ENCODE data around the gene MCEMP1. TPM values are rescaled to one million over a fixed set of nuclear protein-coding genes. Genes with fewer than 3 reads are reported as not detected.

The MCEMP1 gene
- total and polyA plus RNA-seq, 12 donors = 0.26 to 1.9 (median 0.53) TPM; not detected in 2

DNA sequence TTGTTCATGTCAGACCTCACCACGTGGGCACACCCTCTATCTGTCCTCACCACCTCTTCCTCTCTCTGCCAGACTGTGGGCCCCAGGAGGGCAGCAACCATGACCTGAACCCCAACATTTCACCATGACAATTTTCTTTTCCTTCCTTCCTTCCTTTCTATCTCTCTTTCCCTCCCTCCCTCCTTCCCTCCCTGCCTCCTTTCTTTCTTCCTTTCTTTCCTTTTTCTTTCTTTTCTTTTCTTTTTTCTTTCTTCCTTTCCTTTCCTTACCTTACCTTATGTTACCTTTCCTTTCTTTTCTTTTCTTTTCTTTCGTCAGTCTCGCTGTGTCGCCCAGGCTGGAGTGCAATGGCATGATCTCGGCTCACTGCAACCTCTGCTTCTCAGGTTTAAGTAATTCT, 33.7 kb downstream of the MCEMP1 start:
- no peaks in the 10 kb centered on the region for H3K27me3 ChIP-seq
- H3K4me3 ChIP-seq = no peak overlapping the region
- intact Hi-C loops (cut with DNase I) = no loop called here
- DNase-seq = no peak
- 75 to 91% (median 84%) methylated on average over 5 of the region's 5 CpGs for WGBS, 4 donors
- TF ChIP-seq, protein P1, sequence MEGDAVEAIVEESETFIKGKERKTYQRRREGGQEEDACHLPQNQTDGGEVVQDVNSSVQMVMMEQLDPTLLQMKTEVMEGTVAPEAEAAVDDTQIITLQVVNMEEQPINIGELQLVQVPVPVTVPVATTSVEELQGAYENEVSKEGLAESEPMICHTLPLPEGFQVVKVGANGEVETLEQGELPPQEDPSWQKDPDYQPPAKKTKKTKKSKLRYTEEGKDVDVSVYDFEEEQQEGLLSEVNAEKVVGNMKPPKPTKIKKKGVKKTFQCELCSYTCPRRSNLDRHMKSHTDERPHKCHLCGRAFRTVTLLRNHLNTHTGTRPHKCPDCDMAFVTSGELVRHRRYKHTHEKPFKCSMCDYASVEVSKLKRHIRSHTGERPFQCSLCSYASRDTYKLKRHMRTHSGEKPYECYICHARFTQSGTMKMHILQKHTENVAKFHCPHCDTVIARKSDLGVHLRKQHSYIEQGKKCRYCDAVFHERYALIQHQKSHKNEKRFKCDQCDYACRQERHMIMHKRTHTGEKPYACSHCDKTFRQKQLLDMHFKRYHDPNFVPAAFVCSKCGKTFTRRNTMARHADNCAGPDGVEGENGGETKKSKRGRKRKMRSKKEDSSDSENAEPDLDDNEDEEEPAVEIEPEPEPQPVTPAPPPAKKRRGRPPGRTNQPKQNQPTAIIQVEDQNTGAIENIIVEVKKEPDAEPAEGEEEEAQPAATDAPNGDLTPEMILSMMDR (IDR thresholded peaks at IDR 0.05) = no peak
- no peak for TF ChIP-seq POLR2A (IDR thresholded peaks at IDR 0.05)
- no peak overlapping the region for H3K27ac ChIP-seq
- H3K9me3 ChIP-seq (replicated peaks in 1 of 3) = no peaks in the 10 kb centered on the region
- no peaks in the 10 kb centered on the region for H3K4me1 ChIP-seq (replicated peaks in 1 of 2)
- no peaks in the 10 kb centered on the region for H3K36me3 ChIP-seq (replicated peaks in 1 of 2)

DNA sequence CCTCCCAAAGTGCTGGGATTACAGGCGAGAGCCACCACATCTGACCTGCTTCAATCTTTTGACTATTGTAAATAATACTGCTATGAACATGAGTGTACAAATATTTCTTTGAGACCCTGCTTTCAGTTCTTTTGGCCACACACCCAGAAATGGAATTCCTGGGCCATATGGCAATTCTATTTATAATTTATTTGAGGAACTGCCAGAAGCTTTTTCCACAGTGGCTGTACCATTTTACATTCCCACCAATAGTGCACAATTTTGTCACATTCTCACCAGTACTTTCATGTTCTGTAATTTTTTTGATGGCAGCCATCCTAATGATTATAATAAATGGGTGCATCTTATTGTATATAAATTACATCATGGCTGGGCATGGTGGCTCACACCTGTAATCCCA, 38.8 kb downstream of the MCEMP1 start:
- Histone ChIP-seq H3K36me3 (replicated peaks in 1 of 2) (no peaks in the 10 kb centered on the region), H3K9me3 (replicated peaks in 1 of 3) (no peaks in the 10 kb centered on the region), H3K4me3 (no peak overlapping the region), H3K27me3 (no peaks in the 10 kb centered on the region), H3K4me1 (replicated peaks in 1 of 2) (no peaks in the 10 kb centered on the region), H3K27ac (no peak overlapping the region)
- intact Hi-C loops (cut with DNase I) = no loop called here
- WGBS, 4 donors = 56 to 86% (median 66%) methylated on average over 1 of the region's 1 CpG
- TF ChIP-seq, protein P1 (IDR thresholded peaks at IDR 0.05) = no peak
- TF ChIP-seq POLR2A (IDR thresholded peaks at IDR 0.05) = no peak
- DNase-seq = no peak

DNA sequence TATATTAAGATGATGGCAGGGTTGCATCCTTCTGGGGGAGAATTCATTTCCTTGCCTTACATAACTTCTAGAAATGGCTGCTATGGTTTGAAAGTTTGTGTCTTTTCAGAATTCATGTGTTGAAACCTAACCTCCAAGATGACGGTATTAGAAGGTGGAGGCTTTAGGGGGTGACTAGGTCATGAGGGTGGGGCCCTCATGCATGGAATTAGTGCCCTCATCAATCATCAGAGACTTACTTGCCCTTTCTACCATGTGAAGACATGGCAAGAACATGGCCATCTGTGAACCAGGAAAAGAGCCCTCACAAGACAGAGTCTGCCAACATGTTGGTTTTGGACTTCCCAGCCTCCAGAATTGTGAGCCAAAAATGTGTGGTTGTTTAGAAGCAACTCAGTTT, 39.9 kb downstream of the MCEMP1 start:
- no peak for DNase-seq
- 59 to 87% (median 77%) methylated on average over 1 of the region's 1 CpG for WGBS, 4 donors
- H3K27ac ChIP-seq = no peak overlapping the region
- no peaks in the 10 kb centered on the region for H3K36me3 ChIP-seq (replicated peaks in 1 of 2)
- intact Hi-C loops (cut with DNase I) = no loop called here
- no peak for TF ChIP-seq POLR2A (IDR thresholded peaks at IDR 0.05)
- H3K9me3 ChIP-seq (replicated peaks in 1 of 3) = no peaks in the 10 kb centered on the region
- H3K27me3 ChIP-seq = no peaks in the 10 kb centered on the region
- H3K4me1 ChIP-seq (replicated peaks in 1 of 2) = no peaks in the 10 kb centered on the region
- H3K4me3 ChIP-seq = no peak overlapping the region

DNA sequence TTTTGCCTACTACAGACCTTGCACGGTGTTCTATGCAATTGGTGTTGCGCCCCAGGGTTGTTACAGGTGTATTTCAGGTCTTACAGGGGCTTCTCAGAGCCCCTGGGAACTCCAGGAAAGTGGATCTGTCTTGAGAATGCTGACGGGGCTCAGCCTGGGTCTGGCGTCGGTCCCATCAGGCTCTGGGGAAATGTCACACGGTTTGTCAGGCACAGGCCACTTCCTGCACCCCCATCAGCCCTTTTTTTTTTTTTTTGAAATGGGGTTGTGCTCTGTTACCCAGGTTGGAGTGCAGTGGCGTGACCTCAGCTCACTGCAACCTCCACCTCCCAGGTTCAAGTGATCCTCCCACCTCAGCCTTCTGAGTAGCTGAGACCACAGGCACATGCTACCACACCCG, 41.8 kb downstream of the MCEMP1 start:
- Histone ChIP-seq H3K36me3 (replicated peaks in 1 of 2) (no peaks in the 10 kb centered on the region), H3K4me1 (replicated peaks in 1 of 2) (no peaks in the 10 kb centered on the region), H3K4me3 (no peak overlapping the region), H3K27me3 (no peaks in the 10 kb centered on the region), H3K9me3 (replicated peaks in 1 of 3) (no peaks in the 10 kb centered on the region), H3K27ac (no peak overlapping the region)
- DNase-seq = peak in 1 of 7 donors; percentile 27
- WGBS, 4 donors = 55 to 67% (median 64%) methylated on average over 8 of the region's 8 CpGs
- intact Hi-C loops (cut with DNase I) = no loop called here
- TF ChIP-seq POLR2A (IDR thresholded peaks at IDR 0.05) = no peak
- TF ChIP-seq, protein P1 (IDR thresholded peaks at IDR 0.05) = no peak

DNA sequence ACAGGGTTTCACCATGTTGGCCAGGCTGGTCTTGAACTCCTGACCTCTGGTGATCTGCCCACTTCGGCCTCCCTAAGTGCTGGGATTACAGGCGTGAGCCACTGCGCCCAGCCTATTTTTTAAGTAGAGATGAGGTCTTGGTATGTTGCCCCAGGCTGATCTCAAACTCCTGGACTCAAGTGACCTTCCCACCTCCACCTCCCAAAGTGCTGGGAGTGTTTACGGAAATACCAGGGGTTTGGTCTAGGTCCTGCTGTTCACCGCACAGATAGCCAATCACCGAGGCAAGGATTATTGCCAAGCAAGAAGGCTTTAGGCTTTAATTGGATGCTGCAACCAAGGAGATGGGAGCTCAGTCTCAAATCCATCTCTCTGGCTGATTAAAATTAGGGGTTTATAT, 43.5 kb downstream of the MCEMP1 start:
- intact Hi-C loops (cut with DNase I) = no loop called here
- DNase-seq = no peak
- no peaks in the 10 kb centered on the region for H3K36me3 ChIP-seq (replicated peaks in 1 of 2)
- no peaks in the 10 kb centered on the region for H3K4me1 ChIP-seq (replicated peaks in 1 of 2)
- H3K27ac ChIP-seq = no peak overlapping the region
- no peaks in the 10 kb centered on the region for H3K27me3 ChIP-seq
- no peak overlapping the region for H3K4me3 ChIP-seq
- no peak for TF ChIP-seq POLR2A (IDR thresholded peaks at IDR 0.05)
- TF ChIP-seq, protein P1 (IDR thresholded peaks at IDR 0.05) = no peak
- H3K9me3 ChIP-seq (replicated peaks in 1 of 3) = no peaks in the 10 kb centered on the region
- WGBS, 4 donors = 77 to 86% (median 81%) methylated on average over 4 to 6 of the region's 6 CpGs

Data from adrenal gland (tissue), 12 donors.